Glomerular endothelial cell (primary cell): Measurements from ENCODE around the gene XPO6. TPM values are rescaled to one million over a fixed set of nuclear protein-coding genes. Genes with fewer than 3 reads are reported as not detected.
"Not testable (repeated sequence)": the region's sequence is repeated elsewhere in the genome, so short reads cannot be mapped to it uniquely, and the experiment has no call there.

ENCODE experiments used
- DNase-seq: peaks from one replicate; pipeline ENCODE4 v3.0.0-alpha.2; 2011; ENCODE audit warnings: low read depth, low spot score; ENCODE audit errors: extremely low read depth
- total RNA-seq: library from RNA; depleted of rRNA; stranded (reverse); fragments of >200 nt; gene quantifications from 2 replicates; pipeline ENCODE4 v1.2.3, GENCODE V29; 2015

Gene XPO6
- total RNA-seq, 1 donor from 2014 or later, result 70.2 TPM

- no peak for DNase-seq
These were observed 94.6 kb downstream of the XPO6 start for GRCh38 chr16:28117168-28117565.

GRCh38 chr16:28115866-28116265 lies 95.9 kb downstream of the XPO6 start:
- not testable (repeated sequence) for DNase-seq

DNA sequence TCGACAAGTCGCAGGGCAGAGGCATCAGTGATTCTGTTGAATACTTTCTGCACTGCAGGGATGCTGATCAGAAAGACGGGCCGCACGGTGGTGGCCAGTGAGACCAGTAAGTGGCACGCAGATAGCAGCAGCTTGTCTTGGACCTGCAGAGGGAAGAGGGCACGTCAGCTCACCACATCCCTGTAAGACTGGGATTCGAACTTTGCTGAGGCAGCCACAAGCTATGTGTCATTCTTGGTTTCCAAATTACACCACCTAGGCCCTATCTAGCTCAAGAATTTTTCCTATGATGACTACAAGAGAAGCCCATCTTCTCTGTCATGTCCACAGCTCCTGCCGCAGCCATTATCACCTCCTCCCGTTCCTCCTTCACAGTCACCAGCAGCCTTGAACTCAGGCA lies 98.9 kb downstream of the XPO6 start:
- no peak for DNase-seq

DNA sequence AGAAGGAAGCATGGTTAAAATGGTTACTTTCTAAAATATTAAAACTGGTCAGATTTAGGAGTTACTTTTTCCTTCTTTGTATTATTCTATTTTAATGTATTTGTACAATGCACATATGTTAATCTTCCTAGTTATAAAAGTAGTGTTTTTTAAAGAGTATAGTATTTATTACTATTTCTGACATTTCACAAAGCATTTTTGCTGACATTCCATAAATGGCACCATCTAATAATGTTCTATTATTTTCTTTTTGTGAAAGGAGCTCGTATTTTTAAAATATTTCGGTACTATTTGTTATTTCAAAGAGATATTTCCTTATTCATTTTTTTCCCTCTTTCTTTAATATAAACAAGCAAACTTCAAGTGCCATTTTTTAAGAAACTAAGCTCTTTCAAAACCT lies 100.8 kb downstream of the XPO6 start:
- no peak for DNase-seq

GRCh38 chr16:28110479-28110878 lies 101.3 kb downstream of the XPO6 start:
- no peak for DNase-seq

GRCh38 chr16:28110074-28110473 lies 101.7 kb downstream of the XPO6 start:
- no peak for DNase-seq

DNA sequence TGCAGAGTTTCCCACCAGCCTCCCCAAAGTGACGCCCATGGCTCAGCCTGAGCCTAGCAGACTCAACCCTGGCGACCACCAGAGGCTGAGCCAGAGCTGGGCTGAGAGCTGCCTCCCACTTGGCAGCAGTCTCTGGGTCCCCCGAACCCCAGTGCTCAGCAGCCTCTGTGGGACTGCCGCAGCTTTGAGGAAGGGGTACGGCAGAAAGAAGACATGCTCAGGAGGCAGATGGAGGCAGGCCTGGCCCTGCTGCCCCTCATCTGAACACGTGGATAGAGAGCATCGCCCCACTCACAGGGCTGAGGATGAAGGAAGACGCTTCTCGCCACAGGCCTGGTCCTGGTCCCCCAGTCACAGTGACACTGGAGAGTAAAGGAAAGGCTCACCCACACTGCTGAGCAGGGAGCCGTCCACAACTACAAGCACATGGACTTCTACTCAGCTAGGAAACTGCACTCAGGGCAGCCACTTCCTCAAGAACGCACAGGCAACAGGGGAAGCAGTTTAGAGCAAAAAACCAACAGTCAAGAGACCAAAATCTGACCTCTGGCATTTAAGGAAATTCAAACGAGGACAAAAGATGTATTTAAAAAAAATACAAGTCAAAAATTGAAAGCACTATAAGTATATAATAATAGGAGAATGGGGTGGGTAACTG lies 103.0 kb downstream of the XPO6 start:
- no peak for DNase-seq

GRCh38 chr16:28107232-28107631 lies 104.5 kb downstream of the XPO6 start:
- DNase-seq, result no peak

- no peak for DNase-seq
These were observed 105.1 kb downstream of the XPO6 start for GRCh38 chr16:28106467-28107215.

DNA sequence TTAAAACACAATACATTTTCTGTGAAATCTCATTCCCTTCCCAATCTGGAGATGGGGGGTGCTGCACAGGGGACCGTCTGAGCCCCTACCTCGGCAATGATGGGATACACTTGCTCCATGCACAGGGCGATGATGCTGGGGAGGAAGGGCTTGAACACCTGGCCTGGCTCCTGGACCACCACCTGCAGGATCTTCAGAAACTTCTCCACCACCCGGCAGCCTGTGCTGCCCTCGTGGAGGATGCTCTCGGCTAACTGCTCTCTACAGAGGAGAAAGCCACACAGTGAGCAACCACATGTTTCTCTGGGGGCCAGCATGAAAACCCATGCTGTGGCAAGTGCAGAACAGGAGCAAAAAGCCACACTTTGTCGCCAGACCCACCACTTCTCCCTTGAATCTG lies 105.8 kb downstream of the XPO6 start:
- DNase-seq, result no peak

GRCh38 chr16:28105297-28105696 lies 106.5 kb downstream of the XPO6 start:
- DNase-seq, result no peak

DNA sequence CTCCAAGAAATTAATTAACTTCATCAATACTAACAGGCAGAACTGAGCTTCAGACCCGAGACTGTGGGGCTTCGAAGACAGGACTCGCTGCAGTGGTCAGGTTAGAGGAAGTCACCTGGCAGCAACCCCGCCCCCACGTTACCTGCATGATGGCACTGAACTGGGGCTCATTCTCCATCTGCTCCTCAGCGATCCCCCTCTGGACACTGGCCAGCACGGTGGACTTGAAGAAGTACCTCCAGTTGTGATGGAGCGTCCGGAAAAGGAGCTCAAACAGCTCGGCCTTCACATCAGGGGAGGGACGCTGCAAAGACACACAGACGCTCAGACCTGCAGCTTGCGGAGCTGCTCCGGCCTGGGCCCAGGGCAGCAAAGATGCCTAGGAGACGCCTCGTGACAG lies 107.4 kb downstream of the XPO6 start:
- DNase-seq, result no peak

DNA sequence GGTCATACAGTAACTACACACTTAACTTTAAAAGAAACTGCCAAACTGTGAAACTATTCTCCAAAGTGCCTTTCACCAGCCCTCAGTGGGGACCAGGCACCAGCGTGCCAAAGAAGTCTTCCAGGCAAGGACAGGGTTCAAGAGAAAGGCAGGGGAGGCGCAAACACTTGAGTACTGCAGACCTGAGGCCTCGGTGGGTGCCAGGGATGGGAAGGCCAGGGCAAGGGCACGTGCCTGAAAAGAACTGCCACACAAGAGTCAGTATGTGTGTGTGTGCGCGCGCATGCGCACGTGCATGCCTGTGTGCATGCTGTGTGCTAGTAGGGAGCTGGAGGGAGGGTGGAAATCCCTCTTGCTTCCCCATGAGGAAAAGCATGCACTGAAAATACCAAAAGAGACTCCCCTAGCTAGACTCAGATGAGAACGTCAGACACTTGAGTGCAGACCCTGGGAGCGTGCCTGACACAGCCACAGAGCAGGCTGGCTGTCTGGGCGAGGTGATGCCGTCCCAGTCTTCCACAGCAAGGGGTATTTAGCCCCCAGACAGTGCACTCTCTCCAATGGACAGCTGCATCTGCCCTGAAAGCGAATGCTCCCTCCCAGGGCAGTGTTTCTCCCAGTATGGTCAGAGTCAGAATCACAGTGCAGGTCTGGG lies 108.1 kb downstream of the XPO6 start:
- no peak for DNase-seq

DNA sequence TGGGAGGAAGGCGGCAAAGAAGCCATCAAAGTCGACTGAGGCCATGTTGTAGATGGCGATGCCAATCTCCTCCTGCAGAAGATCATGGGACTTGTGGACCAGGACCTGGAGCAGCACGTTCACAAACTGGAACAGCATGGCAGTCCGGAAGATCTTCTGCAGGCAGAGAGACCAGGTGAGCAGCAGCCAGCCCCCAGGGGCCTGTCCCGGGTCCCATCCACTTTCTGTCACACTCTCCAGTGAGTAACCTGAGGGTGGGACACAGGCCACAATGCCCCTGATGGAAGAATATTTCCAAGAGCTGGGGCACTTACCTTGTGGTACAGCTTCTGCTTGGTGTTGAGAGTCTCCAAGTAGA lies 110.3 kb downstream of the XPO6 start:
- DNase-seq, result no peak

GRCh38 chr16:28100810-28101532 lies 110.8 kb downstream of the XPO6 start:
- no peak for DNase-seq

GRCh38 chr16:28098959-28099945 lies 112.5 kb downstream of the XPO6 start:
- no peak for DNase-seq

- DNase-seq, result no peak
These were observed 113.4 kb downstream of the XPO6 start for GRCh38 chr16:28098171-28098958.

DNA sequence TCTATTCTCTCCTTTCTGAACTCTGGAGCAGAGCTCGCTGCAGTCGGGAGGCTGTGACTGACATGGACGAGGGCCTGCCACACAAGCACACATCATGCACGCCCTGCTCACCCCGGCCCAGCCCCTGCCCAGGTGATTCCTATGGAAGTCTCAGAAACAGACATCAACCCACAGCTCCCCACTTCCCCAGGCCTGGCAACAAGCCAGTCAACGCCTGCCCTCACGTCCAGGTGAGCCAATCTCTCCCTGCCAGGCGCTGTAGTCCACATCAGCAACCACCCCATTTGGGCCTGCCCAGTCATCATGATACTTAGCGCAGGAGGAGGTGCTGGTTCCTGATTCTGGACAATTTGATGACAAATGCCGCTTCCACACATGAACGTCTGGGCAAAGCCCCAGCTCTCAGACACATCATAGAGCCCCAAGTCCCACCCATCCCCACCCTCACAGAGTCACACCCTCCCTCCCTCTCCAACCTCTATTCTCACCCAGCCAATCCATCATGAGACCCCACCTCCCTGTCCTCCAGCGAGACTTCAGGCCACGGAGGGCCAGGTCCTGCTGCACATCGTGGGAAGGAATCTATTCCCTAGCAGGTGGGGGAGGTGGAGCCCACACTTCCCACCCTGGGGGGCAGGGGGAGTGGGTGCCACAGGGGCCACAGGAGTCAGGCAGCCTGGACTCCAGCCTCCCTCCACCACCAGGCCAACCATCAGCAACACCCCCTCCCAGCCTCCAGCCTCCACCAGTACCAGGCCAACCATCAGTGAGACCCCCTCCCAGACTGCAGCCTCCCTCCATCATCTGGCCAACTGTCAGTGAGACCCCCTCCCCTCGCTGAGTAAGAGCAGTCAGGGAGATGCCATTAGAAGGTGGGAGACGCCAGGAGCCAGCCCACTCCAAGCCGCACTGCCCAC lies 114.5 kb downstream of the XPO6 start:
- DNase-seq, result no peak

- DNase-seq, result no peak
These were observed 118.4 kb downstream of the XPO6 start for GRCh38 chr16:28093385-28093725.
